ENCODE measurements around the gene PNN. TPM values are rescaled to one million over a fixed set of nuclear protein-coding genes. Genes with fewer than 3 reads are reported as not detected.

The PNN gene
- total and polyA plus RNA-seq, 2 donors (not counting 3 experiments of a cell fraction or from before 2014, with no cell fraction given), result 27.3 to 79.4 TPM

- H3K4me2 ChIP-seq (ENCODE audit: insufficient read depth, low read length), result peak overlapping the region; percentile 32
- TF ChIP-seq, protein P1, sequence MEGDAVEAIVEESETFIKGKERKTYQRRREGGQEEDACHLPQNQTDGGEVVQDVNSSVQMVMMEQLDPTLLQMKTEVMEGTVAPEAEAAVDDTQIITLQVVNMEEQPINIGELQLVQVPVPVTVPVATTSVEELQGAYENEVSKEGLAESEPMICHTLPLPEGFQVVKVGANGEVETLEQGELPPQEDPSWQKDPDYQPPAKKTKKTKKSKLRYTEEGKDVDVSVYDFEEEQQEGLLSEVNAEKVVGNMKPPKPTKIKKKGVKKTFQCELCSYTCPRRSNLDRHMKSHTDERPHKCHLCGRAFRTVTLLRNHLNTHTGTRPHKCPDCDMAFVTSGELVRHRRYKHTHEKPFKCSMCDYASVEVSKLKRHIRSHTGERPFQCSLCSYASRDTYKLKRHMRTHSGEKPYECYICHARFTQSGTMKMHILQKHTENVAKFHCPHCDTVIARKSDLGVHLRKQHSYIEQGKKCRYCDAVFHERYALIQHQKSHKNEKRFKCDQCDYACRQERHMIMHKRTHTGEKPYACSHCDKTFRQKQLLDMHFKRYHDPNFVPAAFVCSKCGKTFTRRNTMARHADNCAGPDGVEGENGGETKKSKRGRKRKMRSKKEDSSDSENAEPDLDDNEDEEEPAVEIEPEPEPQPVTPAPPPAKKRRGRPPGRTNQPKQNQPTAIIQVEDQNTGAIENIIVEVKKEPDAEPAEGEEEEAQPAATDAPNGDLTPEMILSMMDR (IDR thresholded peaks at IDR 0.05; ENCODE audit: extremely low read depth in 1 of 2, insufficient read depth in 1 of 2, low read depth in 1 of 2, low read length in 2 of 2), result no peak
- no peak for TF ChIP-seq JUN (IDR thresholded peaks at IDR 0.05; ENCODE audit: borderline replicate concordance, insufficient read depth, insufficient read length, low read depth)
- peak; percentile 31 for TF ChIP-seq POLR2A (IDR thresholded peaks at IDR 0.05; ENCODE audit: low read depth, low read length)
- intact Hi-C loops (cut with micrococcal nuclease) (no loop called here), dilution Hi-C loops (cut with MboI; ENCODE audit: extremely low pct_ligation_motif_present, low sequenced_read_pairs) (no loop called here)
- H4K20me1 ChIP-seq (replicated peaks; ENCODE audit: control insufficient read depth, extremely low read depth, insufficient read depth, low read length), result no peaks in the 10 kb centered on the region
- no peak overlapping the region for H3K9ac ChIP-seq (replicated peaks; ENCODE audit: extremely low read depth, insufficient read depth, low read length)
- CTCF ChIA-PET, result no interaction called here
- no peaks in the 10 kb centered on the region for H3K9me3 ChIP-seq (replicated peaks; ENCODE audit: control insufficient read depth, insufficient read depth, low read length)
- H2AFZ ChIP-seq (ENCODE audit: low read depth, low read length), result no peak overlapping the region
- peaks cover 32 to 62% of the 10 kb centered on the region in 2 experiments for H3K36me3 ChIP-seq (ENCODE audit: control insufficient read depth in 2 of 2, extremely low read depth in 1 of 2, insufficient read depth in 2 of 2, low read length in 2 of 2)
- H3K27ac ChIP-seq (ENCODE audit: insufficient read depth, low read depth, low read length), result no peak overlapping the region
- peaks cover 40% of the 10 kb centered on the region for H3K79me2 ChIP-seq (ENCODE audit: control insufficient read depth, insufficient read depth, low read length)
- H3K4me1 ChIP-seq (ENCODE audit: control insufficient read depth, extremely low read depth, insufficient read depth, low read length), result peaks cover 49% of the 10 kb centered on the region
- no peaks in the 10 kb centered on the region for H3K27me3 ChIP-seq (ENCODE audit: control insufficient read depth in 2 of 2, insufficient read depth in 2 of 2, low read length in 2 of 2)
- H3K9me1 ChIP-seq (replicated peaks; ENCODE audit: control insufficient read depth, extremely low read depth, insufficient read depth, low read length), result no peaks in the 10 kb centered on the region
- POLR2A ChIA-PET, result no interaction called here
- DNase-seq (ENCODE audit: low read depth, low spot score) (no peak), FAIRE-seq (no peak)
- H3K4me3 ChIP-seq (replicated peaks in 1 of 3; ENCODE audit: insufficient read depth in 1 of 3, low read depth in 1 of 3, low read length in 3 of 3), result no peak overlapping the region
- TSS peak; percentile 0 for BruUV-seq (replicated peaks)
Measured at GRCh38 chr14:39181026-39181692, 6.1 kb downstream of the PNN start.

DNA sequence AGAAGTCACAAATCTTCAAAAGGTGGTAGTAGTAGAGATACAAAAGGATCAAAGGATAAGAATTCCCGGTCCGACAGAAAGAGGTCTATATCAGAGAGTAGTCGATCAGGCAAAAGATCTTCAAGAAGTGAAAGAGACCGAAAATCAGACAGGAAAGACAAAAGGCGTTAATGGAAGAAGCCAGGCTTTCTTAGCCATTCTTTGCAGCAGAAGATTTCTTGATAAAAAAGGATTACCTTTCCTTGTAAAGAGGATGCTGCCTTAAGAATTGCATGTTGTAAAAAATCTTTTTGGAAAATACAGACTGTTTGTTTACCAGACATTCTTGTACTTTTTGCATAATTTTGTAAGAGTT is 6.6 kb downstream of the PNN start:
- Histone ChIP-seq H3K79me2 (ENCODE audit: control insufficient read depth, insufficient read depth, low read length) (peaks cover 35% of the 10 kb centered on the region), H3K4me2 (ENCODE audit: insufficient read depth, low read length) (no peak overlapping the region), H3K4me1 (ENCODE audit: control insufficient read depth, extremely low read depth, insufficient read depth, low read length) (peaks cover 44% of the 10 kb centered on the region), H3K9me3 (replicated peaks; ENCODE audit: control insufficient read depth, insufficient read depth, low read length) (no peaks in the 10 kb centered on the region), H3K4me3 (replicated peaks in 1 of 3; ENCODE audit: insufficient read depth in 1 of 3, low read depth in 1 of 3, low read length in 3 of 3) (no peak overlapping the region), H3K27me3 (ENCODE audit: control insufficient read depth in 2 of 2, insufficient read depth in 2 of 2, low read length in 2 of 2) (no peaks in the 10 kb centered on the region), H4K20me1 (replicated peaks; ENCODE audit: control insufficient read depth, extremely low read depth, insufficient read depth, low read length) (no peaks in the 10 kb centered on the region), H3K27ac (ENCODE audit: insufficient read depth, low read depth, low read length) (no peak overlapping the region), H3K36me3 (ENCODE audit: control insufficient read depth in 2 of 2, extremely low read depth in 1 of 2, insufficient read depth in 2 of 2, low read length in 2 of 2) (peaks cover 32 to 60% of the 10 kb centered on the region in 2 experiments), H3K9ac (replicated peaks; ENCODE audit: extremely low read depth, insufficient read depth, low read length) (no peak overlapping the region), H2AFZ (ENCODE audit: low read depth, low read length) (no peak overlapping the region), H3K9me1 (replicated peaks; ENCODE audit: control insufficient read depth, extremely low read depth, insufficient read depth, low read length) (no peaks in the 10 kb centered on the region)
- no peak for TF ChIP-seq MYC (IDR thresholded peaks at IDR 0.05; ENCODE audit: low read depth, low read length)
- TF ChIP-seq POLR2A (IDR thresholded peaks at IDR 0.05; ENCODE audit: low read depth, low read length), result no peak
- TF ChIP-seq EZH2 (IDR thresholded peaks at IDR 0.05; ENCODE audit: borderline replicate concordance, low read depth, low read length, severe bottlenecking), result no peak
- TF ChIP-seq GATA2 (IDR thresholded peaks at IDR 0.05; ENCODE audit: insufficient read depth, insufficient read length, low read depth, low read length), result no peak
- no peak for TF ChIP-seq JUN (IDR thresholded peaks at IDR 0.05; ENCODE audit: borderline replicate concordance, insufficient read depth, insufficient read length, low read depth)
- no peak for TF ChIP-seq FOS (IDR thresholded peaks at IDR 0.05; ENCODE audit: borderline replicate concordance, insufficient read depth, low read length)
- TF ChIP-seq, protein P2, sequence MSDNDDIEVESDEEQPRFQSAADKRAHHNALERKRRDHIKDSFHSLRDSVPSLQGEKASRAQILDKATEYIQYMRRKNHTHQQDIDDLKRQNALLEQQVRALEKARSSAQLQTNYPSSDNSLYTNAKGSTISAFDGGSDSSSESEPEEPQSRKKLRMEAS (IDR thresholded peaks at IDR 0.05; ENCODE audit: insufficient read depth, insufficient read length), result no peak
- TF ChIP-seq POLR2AphosphoS5 (IDR thresholded peaks at IDR 0.05; ENCODE audit: insufficient read depth, low read depth, low read length), result no peak
- TF ChIP-seq, protein P1 (IDR thresholded peaks at IDR 0.05; ENCODE audit: extremely low read depth in 1 of 2, insufficient read depth in 1 of 2, low read depth in 1 of 2, low read length in 2 of 2), result no peak
- ChIA-PET CTCF (no interaction called here), POLR2A (no interaction called here)
- intact Hi-C loops (cut with micrococcal nuclease) (no loop called here), dilution Hi-C loops (cut with MboI; ENCODE audit: extremely low pct_ligation_motif_present, low sequenced_read_pairs) (no loop called here)
- FAIRE-seq (no peak), DNase-seq (ENCODE audit: low read depth, low spot score) (no peak)
- BruUV-seq (replicated peaks), result no TSS peak
